Thymus (tissue), 11 donors: ENCODE results near the gene IFRD2. TPM values are rescaled to one million over a fixed set of nuclear protein-coding genes. Genes with fewer than 3 reads are reported as not detected.

Experiments
- DNase-seq, 9 donors: peaks; one replicate each; pipeline ENCODE4 v3.0.0-alpha.2; 2013; ENCODE audit warnings: low spot score in 9 of 9, low read depth in 6 of 9, missing footprints in 1 of 9
- H3K27ac ChIP-seq, 2 donors: one replicate each; pipeline ENCODE4 v1.5.1; 2013; ENCODE audit warnings: control low read depth in 1 of 2, low read depth in 1 of 2, low read length in 1 of 2, mild to moderate bottlenecking in 1 of 2, moderate library complexity in 1 of 2
- H3K27me3 ChIP-seq, 2 donors: one replicate each; pipeline ENCODE4 v1.5.1; 2013; ENCODE audit warnings: low read length in 1 of 2; ENCODE audit not compliant: control insufficient read depth in 2 of 2, insufficient read depth in 1 of 2
- H3K36me3 ChIP-seq, 2 donors: one replicate each; pipeline ENCODE4 v1.5.1; 2013; ENCODE audit warnings: low read length in 1 of 2, mild to moderate bottlenecking in 1 of 2, moderate library complexity in 1 of 2; ENCODE audit not compliant: control insufficient read depth in 2 of 2, insufficient read depth in 2 of 2
- H3K4me1 ChIP-seq, 2 donors: one replicate each; pipeline ENCODE4 v1.5.1; 2013; ENCODE audit warnings: low read length in 2 of 2; ENCODE audit not compliant: control insufficient read depth in 2 of 2, insufficient read depth in 2 of 2
- H3K4me3 ChIP-seq, 2 donors: one replicate each; pipeline ENCODE4 v1.5.1; 2013; ENCODE audit warnings: low read length in 2 of 2, control low read depth in 1 of 2, mild to moderate bottlenecking in 1 of 2
- H3K9me3 ChIP-seq, 2 donors: one replicate each; pipeline ENCODE4 v1.5.1; 2013; ENCODE audit warnings: low read length in 1 of 2, mild to moderate bottlenecking in 1 of 2; ENCODE audit not compliant: control insufficient read depth in 2 of 2, insufficient read depth in 1 of 2
- WGBS: extraction: QIAGEN DNeasy Blood & Tissue Kit; methylation state at CpG from one replicate; pipeline ENCODE4 v1.1.7; 2013; 5-methylcytosine and 5-hydroxymethylcytosine counted together
- polyA plus RNA-seq: library from polyadenylated mRNA; stranded (reverse); fragments of 200-250 nt; gene quantifications from one replicate; pipeline ENCODE4 v1.2.3, GENCODE V29; 2013
- total RNA-seq: library from RNA; stranded (reverse); fragments of 120-200 nt; gene quantifications from one replicate; pipeline ENCODE4 v1.2.4, GENCODE V29; 2013
- donor health status: healthy.

The IFRD2 gene
- total and polyA plus RNA-seq, 2 donors, result 31.0 to 52.3 TPM

DNA sequence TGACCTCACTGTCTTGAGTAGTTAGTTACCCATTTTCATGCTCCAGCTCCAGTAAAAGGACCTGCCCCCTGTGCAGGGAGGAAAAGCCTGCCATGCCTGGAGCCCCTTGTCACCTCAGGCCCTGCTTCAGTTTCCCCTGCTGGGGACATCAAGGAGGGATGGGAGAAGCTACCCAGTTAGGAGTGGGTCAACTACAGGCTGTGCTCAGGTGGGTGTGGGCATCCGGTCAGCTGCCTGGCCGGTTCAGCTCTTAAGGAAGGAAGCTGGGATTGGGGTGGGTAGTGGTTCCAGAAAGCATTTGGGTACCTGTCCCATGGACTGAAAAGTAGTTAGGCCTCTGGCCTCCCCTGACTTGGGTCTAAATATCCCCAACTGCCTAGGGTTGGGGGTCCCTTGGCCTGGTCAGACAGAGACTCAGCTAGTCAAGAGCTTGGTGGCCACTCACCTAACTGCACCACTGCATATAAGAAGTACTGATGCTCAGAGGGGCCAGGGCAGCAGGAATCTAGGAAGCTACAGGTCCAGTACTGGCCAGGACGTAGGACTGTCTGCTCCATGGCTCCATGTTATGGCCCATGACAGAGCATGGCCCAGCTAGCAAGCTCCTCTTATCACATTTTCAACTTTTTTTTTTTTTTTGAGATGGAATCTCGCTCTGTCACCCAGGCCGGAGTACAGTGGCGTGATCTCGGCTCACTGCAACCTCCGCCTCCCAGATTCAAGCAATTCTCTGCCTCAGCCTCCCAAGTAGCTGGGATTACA, 12.8 kb downstream of the IFRD2 start:
- 95% methylated on average over 8 of the region's 8 CpGs for WGBS
- Histone ChIP-seq H3K27ac (no peak overlapping the region), H3K4me3 (no peak overlapping the region), H3K27me3 (peaks cover 34 to 52% of the 10 kb centered on the region in 2 donors), H3K36me3 (no peaks in the 10 kb centered on the region), H3K4me1 (peaks cover 0 to 12% of the 10 kb centered on the region in 2 donors), H3K9me3 (peaks cover 0 to 14% of the 10 kb centered on the region in 2 donors)
- DNase-seq, result no peak

GRCh38 chr3:50278880-50279224, 13.4 kb downstream of the IFRD2 start, which contains the start of gene LSMEM2:
Gene LSMEM2 (plus strand): TSS chr3:50279087. CDS start chr3:50279114, 27 bp downstream.
- H3K9me3 ChIP-seq, result peaks cover 0 to 18% of the 10 kb centered on the region in 2 donors
- H3K4me3 ChIP-seq, result no peak within 1 kb of the TSS
- H3K27me3 ChIP-seq, result peaks cover 39 to 57% of the 10 kb centered on the region in 2 donors
- peaks cover 0 to 12% of the 10 kb centered on the region in 2 donors for H3K4me1 ChIP-seq
- H3K36me3 ChIP-seq, result no peaks in the 10 kb centered on the region
- DNase-seq, result no peak
- WGBS, result 84% methylated on average over 2 of the region's 2 CpGs
- H3K27ac ChIP-seq, result no peak within 1 kb of the TSS

DNA sequence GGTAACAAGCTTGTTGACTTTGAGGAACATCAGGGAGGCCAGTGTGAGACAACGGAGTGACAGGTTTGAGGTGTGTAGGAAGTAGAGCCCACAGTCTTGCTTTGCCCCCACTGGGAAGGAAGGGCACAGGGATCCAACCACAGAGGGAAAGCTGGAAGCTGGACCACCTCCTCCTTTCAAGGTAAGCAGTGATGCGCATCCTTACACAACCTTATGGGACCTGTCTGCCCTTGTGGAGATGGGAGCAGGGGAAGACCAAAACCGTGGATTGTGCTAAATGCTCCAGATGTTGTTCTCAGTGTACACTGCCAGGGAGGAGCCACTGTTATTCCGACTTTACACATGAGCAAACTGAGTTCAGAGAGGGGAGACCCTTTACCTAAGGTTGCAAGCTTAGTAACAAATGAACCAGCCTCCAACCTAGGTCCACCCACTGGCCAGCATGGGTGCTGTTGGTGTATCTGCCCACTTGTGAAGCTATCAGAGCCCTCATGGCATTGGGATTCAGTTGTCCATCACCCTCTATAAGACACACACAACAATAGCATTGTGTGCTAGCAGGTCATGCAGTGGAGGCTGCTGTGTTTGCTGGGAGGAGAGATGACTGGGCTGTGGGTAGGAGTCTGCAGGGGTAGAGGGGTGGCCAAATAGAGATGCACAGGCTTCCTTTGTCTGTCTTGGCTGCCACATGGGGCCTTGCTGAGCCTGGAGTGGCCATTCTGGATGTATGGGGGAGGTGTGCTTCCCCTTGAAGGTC, 13.9 kb downstream of the IFRD2 start:
- Histone ChIP-seq H3K4me1 (peaks cover 0 to 14% of the 10 kb centered on the region in 2 donors), H3K27ac (no peak overlapping the region), H3K36me3 (no peaks in the 10 kb centered on the region), H3K27me3 (peaks cover 45 to 63% of the 10 kb centered on the region in 2 donors), H3K4me3 (no peak overlapping the region), H3K9me3 (peaks cover 0 to 19% of the 10 kb centered on the region in 2 donors)
- WGBS, result 95% methylated on average over 4 of the region's 4 CpGs
- DNase-seq, result no peak

- H3K36me3 ChIP-seq, result no peaks in the 10 kb centered on the region
These were observed 15.5 kb downstream of the IFRD2 start for GRCh38 chr3:50276762-50277101.

DNA sequence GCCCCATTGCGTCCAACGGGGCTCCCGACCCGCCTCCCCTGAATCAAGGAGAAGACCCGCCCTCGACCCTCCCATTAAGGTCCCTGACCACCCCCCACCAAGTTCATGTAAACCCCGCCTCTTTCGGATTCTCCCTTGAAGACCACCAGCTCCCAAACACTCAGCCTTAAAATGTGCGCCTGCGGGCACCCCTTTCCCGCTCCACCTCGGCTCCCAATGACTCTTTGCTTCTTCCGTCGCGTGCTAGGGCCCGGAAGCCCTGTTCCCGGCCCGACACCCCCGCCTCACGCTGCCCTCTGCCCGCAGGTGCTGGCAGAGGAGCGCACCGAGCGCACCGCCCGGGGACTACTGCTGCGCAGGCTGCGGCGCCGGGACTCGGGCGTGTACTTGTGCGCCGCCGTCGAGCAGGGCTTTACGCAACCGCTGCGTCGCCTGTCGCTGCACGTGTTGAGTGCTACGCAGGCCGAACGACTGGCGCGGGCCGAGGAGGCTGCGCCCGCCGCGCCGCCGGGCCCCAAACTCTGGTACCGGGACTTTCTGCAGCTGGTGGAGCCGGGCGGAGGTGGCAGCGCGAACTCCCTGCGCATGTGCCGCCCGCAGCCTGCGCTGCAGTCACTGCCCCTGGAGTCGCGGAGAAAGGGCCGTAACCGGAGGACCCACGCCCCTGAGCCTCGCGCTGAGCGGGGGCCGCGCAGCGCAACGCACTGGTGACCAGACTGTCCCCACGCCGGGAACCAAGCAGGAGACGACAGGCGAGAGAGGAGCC, 16.1 kb downstream of the IFRD2 start:
- DNase-seq, result peak in 2 of 9 donors; percentile 26 to 45
- peaks cover 0 to 20% of the 10 kb centered on the region in 2 donors for H3K4me1 ChIP-seq
- H3K27ac ChIP-seq, result no peak overlapping the region
- WGBS, result 13% methylated on average over 79 of the region's 79 CpGs
- H3K4me3 ChIP-seq, result peak overlapping the region in 1 of 2 donors; percentile 14
- H3K36me3 ChIP-seq, result no peaks in the 10 kb centered on the region
- peaks cover 0 to 23% of the 10 kb centered on the region in 2 donors for H3K9me3 ChIP-seq
- H3K27me3 ChIP-seq, result peaks cover 48 to 75% of the 10 kb centered on the region in 2 donors

More at GRCh38 chr3:50276762-50277101, 15.5 kb downstream of the IFRD2 start:
- DNase-seq, result no peak
- H3K27ac ChIP-seq, result no peak overlapping the region
- peaks cover 48 to 74% of the 10 kb centered on the region in 2 donors for H3K27me3 ChIP-seq
- peaks cover 0 to 23% of the 10 kb centered on the region in 2 donors for H3K9me3 ChIP-seq
- no peak overlapping the region for H3K4me3 ChIP-seq
- peaks cover 0 to 20% of the 10 kb centered on the region in 2 donors for H3K4me1 ChIP-seq
- 73% methylated on average over 17 of the region's 17 CpGs for WGBS

DNA sequence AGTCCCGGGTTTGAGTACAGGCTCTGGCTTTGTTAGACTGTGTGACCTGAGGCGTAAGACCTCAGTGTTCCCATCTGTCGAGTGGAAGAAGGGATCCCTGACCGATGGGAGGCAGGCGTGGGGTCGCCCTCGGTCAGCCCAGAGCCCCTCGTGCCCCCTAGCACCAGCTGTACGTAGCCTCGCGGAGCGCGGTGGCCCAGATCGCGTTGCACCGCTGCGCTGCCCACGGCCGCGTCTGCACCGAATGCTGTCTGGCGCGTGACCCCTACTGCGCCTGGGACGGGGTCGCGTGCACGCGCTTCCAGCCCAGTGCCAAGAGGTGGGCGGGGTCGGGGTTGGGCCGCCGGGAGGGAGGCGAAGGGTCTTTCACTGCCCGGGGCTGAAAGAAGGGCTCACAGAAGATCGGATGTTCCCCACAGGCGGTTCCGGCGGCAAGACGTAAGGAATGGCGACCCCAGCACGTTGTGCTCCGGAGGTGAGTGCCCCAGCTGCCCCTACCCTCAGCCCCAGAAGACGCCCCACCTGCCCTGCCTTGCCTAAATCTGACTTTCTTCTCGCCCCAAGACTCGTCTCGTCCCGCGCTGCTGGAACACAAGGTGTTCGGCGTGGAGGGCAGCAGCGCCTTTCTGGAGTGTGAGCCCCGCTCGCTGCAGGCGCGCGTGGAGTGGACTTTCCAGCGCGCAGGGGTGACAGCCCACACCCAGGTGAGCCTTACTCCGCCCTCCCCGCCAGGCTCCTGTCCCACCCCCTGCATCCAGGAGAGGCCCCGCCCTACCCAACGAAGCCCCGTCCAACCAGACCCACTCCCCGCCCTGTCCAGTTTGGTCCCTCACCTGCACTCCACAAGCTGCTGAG, 16.9 kb downstream of the IFRD2 start:
- Histone ChIP-seq H3K27me3 (peaks cover 48 to 77% of the 10 kb centered on the region in 2 donors), H3K4me3 (no peak overlapping the region), H3K36me3 (no peaks in the 10 kb centered on the region), H3K27ac (no peak overlapping the region), H3K9me3 (peaks cover 0 to 23% of the 10 kb centered on the region in 2 donors), H3K4me1 (peaks cover 0 to 20% of the 10 kb centered on the region in 2 donors)
- WGBS, result 8% methylated on average over 65 of the region's 65 CpGs
- DNase-seq, result no peak

DNA sequence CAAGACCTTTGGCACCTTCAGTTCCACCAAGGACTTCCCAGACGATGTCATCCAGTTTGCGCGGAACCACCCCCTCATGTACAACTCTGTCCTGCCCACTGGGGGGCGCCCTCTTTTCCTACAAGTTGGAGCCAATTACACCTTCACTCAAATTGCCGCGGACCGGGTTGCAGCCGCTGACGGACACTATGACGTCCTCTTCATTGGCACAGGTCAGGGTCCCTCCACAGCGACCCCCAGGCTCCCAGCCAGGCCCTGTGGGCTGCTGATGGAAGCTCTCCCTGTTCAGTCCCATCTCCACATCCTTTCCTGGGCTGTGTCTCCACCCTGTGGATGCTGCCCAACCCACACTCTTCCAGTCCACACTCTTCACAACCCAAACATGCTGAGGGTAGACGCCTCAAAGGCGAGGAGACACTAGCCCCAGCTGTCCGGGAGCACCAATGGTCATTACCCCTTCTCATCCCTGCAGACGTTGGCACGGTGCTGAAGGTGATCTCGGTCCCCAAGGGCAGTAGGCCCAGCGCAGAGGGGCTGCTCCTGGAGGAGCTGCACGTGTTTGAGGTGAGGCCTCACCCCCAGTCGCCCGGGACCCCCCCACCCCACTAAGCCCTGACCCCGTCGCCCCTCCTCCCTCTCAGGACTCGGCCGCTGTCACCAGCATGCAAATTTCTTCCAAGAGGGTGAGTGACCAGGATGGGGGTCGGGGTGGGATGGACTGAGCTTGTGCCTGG, 17.7 kb downstream of the IFRD2 start:
- 11% methylated on average over 26 of the region's 26 CpGs for WGBS
- no peak overlapping the region for H3K27ac ChIP-seq
- H3K4me3 ChIP-seq, result no peak overlapping the region
- H3K4me1 ChIP-seq, result peaks cover 0 to 20% of the 10 kb centered on the region in 2 donors
- H3K36me3 ChIP-seq, result no peaks in the 10 kb centered on the region
- peak in 2 of 9 donors; percentile 62 to 67 for DNase-seq
- H3K27me3 ChIP-seq, result peaks cover 48 to 85% of the 10 kb centered on the region in 2 donors
- H3K9me3 ChIP-seq, result peaks cover 0 to 23% of the 10 kb centered on the region in 2 donors

- Histone ChIP-seq H3K9me3 (peaks cover 0 to 23% of the 10 kb centered on the region in 2 donors), H3K27me3 (peaks cover 50 to 85% of the 10 kb centered on the region in 2 donors), H3K4me3 (no peak overlapping the region), H3K36me3 (no peaks in the 10 kb centered on the region), H3K4me1 (peaks cover 0 to 20% of the 10 kb centered on the region in 2 donors), H3K27ac (no peak overlapping the region)
- DNase-seq, result no peak
- 40% methylated on average over 31 of the region's 31 CpGs for WGBS
These were observed 18.6 kb downstream of the IFRD2 start for GRCh38 chr3:50273689-50274065.
